ENCODE data around the gene CELF4. TPM values are rescaled to one million over a fixed set of nuclear protein-coding genes. Genes with fewer than 3 reads are reported as not detected.

CELF4 gene
- total and polyA plus RNA-seq, 7 donors: 0.60 to 5.0 (median 1.8) TPM; not detected in 1

DNA sequence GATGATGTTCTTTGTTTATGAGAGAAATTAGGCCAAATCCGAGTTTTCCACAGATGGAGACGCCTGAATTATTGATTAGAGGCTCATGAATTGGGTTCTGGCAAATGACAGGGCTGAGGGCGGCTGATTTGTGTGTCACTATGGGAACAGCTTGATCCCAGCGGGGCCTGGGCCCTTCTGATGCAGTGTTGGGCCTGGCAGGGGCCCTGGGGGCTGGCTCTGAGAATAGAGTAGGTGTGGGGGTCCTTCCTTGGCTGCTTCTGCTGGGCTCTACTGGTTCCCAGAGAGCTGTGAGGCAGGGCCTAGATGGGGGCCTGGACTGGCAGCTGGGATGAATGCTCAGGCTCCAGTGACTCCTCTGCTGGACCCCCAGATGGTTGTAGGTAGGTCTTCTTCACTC lies 164.8 kb downstream of the CELF4 start:
- intact Hi-C loops (cut with DNase I): no loop called here
- Histone ChIP-seq H3K36me3 (no peaks in the 10 kb centered on the region), H3K9me3 (no peaks in the 10 kb centered on the region), H3K27me3 (no peaks in the 10 kb centered on the region), H3K27ac (no peak overlapping the region), H3K4me3 (no peak overlapping the region), H3K4me1 (peaks cover 0 to 11% (median 9%) of the 10 kb centered on the region in 4 donors)
- DNase-seq: no peak
- 70 to 76% methylated on average over 4 of the region's 4 CpGs for WGBS, 2 donors
- no peak for TF ChIP-seq EP300 (IDR thresholded peaks at IDR 0.05)
- TF ChIP-seq POLR2AphosphoS5 (IDR thresholded peaks at IDR 0.05): no peak
- TF ChIP-seq, protein P1, sequence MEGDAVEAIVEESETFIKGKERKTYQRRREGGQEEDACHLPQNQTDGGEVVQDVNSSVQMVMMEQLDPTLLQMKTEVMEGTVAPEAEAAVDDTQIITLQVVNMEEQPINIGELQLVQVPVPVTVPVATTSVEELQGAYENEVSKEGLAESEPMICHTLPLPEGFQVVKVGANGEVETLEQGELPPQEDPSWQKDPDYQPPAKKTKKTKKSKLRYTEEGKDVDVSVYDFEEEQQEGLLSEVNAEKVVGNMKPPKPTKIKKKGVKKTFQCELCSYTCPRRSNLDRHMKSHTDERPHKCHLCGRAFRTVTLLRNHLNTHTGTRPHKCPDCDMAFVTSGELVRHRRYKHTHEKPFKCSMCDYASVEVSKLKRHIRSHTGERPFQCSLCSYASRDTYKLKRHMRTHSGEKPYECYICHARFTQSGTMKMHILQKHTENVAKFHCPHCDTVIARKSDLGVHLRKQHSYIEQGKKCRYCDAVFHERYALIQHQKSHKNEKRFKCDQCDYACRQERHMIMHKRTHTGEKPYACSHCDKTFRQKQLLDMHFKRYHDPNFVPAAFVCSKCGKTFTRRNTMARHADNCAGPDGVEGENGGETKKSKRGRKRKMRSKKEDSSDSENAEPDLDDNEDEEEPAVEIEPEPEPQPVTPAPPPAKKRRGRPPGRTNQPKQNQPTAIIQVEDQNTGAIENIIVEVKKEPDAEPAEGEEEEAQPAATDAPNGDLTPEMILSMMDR (IDR thresholded peaks at IDR 0.05): no peak
- no peak for TF ChIP-seq POLR2A (IDR thresholded peaks at IDR 0.05)

DNA sequence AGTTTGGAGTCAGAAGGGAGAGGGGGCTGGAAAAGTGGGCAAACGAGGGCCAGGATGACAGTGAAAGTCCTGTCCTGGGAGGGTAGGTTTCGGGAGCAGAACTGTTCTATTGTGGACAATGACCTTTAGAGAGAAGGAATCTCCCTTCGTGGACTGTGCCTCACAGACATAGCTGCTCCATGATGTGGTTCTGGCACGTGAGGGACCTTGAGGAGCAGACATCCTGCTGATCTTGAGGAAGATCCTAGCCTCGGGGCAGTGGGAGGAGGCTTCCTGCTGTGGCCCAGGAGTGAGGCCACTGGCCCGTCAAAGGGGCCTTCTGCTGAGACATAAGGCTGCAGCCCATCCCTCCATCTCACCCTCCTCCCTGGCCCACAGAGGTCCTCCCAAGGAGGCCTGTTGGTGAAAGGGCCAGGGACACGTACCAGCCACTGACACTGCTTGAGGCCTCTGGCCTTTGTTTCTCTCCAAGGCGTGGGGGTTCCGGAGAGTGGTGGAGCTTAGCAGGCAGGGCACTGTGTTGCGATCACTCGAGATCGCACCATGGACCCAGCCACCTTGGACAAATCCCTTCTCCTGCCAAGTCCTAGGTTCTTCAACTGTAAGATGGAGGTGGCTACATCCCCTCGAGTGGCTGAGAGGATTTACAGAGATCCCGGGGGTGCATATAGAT lies 167.2 kb downstream of the CELF4 start:
- H3K4me1 ChIP-seq: peaks cover 0 to 23% (median 20%) of the 10 kb centered on the region in 4 donors
- no peak overlapping the region for H3K27ac ChIP-seq
- H3K27me3 ChIP-seq: peaks cover 0 to 10% (median 0%) of the 10 kb centered on the region in 3 donors
- H3K4me3 ChIP-seq: no peak overlapping the region
- H3K9me3 ChIP-seq: no peaks in the 10 kb centered on the region
- H3K36me3 ChIP-seq: no peaks in the 10 kb centered on the region
- TF ChIP-seq, protein P1 (IDR thresholded peaks at IDR 0.05): no peak
- TF ChIP-seq POLR2AphosphoS5 (IDR thresholded peaks at IDR 0.05): no peak
- TF ChIP-seq EP300 (IDR thresholded peaks at IDR 0.05): no peak
- TF ChIP-seq POLR2A (IDR thresholded peaks at IDR 0.05): no peak
- intact Hi-C loops (cut with DNase I): no loop called here
- 74 to 81% methylated on average over 14 of the region's 14 CpGs for WGBS, 2 donors
- no peak for DNase-seq

DNA sequence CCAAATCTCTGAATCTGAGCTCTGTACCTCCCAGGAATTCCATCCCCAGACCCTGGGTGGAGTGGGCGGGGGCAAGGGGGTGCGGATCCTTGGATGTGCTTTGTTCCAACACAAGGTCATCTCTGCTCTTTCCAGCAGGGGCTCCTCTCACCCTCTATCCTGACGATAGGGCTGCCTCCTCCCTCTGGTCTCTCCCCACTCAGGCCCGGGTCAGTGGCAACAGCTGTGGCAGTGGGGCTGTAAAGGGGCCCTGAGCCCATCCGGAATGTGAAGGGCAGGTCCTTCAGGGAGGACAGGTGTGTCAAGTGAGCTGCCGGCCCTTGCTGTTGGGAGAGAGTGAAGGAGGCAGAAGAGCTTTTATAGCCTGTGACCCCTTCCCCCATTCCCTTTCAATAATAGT lies 167.8 kb downstream of the CELF4 start:
- H3K27ac ChIP-seq: no peak overlapping the region
- intact Hi-C loops (cut with DNase I): no loop called here
- WGBS, 2 donors: 34 to 66% methylated on average over 6 of the region's 6 CpGs
- no peaks in the 10 kb centered on the region for H3K9me3 ChIP-seq
- no peak overlapping the region for H3K4me3 ChIP-seq
- no peak for DNase-seq
- peaks cover 0 to 14% (median 0%) of the 10 kb centered on the region in 3 donors for H3K27me3 ChIP-seq
- no peaks in the 10 kb centered on the region for H3K36me3 ChIP-seq
- no peak for TF ChIP-seq POLR2A (IDR thresholded peaks at IDR 0.05)
- TF ChIP-seq, protein P1 (IDR thresholded peaks at IDR 0.05): no peak
- peaks cover 0 to 19% (median 15%) of the 10 kb centered on the region in 4 donors for H3K4me1 ChIP-seq

DNA sequence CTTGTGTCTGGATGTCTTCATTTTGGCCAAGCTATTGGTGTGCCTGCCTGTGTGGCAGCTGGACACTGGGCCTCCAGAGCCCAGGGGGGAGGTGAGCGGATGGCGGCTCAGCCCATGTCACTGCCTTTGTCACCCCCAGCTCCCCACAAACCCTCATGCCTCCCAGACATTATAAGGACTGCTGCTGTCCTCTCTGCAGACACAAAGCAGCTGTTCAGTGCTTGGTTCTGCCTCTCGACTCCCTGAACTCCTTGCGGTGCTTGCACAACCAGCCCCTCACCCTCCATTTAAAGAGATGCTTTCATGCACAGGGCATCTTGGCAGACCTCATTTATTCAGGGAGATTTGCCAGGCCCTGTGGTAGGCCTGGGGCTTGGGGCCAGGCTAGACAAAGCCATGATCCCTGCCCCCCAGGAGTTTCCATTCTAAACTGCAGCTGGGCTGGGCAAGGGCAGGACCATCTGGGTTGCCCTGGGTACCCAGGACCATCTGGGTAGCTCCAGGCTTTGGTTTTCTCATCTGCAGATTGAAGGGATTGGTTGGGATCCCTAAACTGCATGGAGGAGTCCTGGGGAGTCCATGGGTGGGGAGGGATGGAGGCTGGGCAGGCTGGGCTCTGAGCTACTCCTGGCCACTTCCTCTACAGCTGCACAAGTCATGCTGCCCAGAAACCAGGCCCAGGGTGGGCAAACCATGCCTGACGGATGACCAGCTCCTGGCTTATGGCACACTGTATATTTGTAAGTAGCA lies 168.5 kb downstream of the CELF4 start:
- Histone ChIP-seq H3K4me1 (peaks cover 0 to 15% (median 13%) of the 10 kb centered on the region in 4 donors), H3K27ac (no peak overlapping the region), H3K9me3 (no peaks in the 10 kb centered on the region), H3K27me3 (peaks cover 0 to 14% (median 0%) of the 10 kb centered on the region in 3 donors), H3K4me3 (no peak overlapping the region), H3K36me3 (no peaks in the 10 kb centered on the region)
- TF ChIP-seq POLR2AphosphoS5 (IDR thresholded peaks at IDR 0.05) (no peak), EP300 (IDR thresholded peaks at IDR 0.05) (no peak)
- TF ChIP-seq, protein P1 (IDR thresholded peaks at IDR 0.05): no peak
- 78 to 82% methylated on average over 5 of the region's 5 CpGs for WGBS, 2 donors
- intact Hi-C loops (cut with DNase I): no loop called here
- no peak for DNase-seq
